Peyer's patch (tissue), 4 donors: ENCODE measurements around the gene GAA.

ENCODE experiments used
- POLR2A ChIP-seq, 2 donors: fragments of 450-650 bp; IDR thresholded peaks; one replicate each; pipeline ENCODE4 v1.5.1; 2017; ENCODE audit warnings: antibody characterized with exemption in 2 of 2, mild to moderate bottlenecking in 2 of 2, moderate library complexity in 2 of 2
- TF ChIP-seq, protein P1 (sequence below), 6 experiments: fragments of 450-650 bp in 4 of 6; fragments of 200-600 bp in 2 of 6; sonication (generic) in 1 of 6; IDR thresholded peaks; one replicate each; pipeline ENCODE4 v1.5.1; 2017 to 2019; ENCODE audit warnings: antibody characterized with exemption in 6 of 6, mild to moderate bottlenecking in 3 of 6, moderate library complexity in 1 of 6

DNA sequence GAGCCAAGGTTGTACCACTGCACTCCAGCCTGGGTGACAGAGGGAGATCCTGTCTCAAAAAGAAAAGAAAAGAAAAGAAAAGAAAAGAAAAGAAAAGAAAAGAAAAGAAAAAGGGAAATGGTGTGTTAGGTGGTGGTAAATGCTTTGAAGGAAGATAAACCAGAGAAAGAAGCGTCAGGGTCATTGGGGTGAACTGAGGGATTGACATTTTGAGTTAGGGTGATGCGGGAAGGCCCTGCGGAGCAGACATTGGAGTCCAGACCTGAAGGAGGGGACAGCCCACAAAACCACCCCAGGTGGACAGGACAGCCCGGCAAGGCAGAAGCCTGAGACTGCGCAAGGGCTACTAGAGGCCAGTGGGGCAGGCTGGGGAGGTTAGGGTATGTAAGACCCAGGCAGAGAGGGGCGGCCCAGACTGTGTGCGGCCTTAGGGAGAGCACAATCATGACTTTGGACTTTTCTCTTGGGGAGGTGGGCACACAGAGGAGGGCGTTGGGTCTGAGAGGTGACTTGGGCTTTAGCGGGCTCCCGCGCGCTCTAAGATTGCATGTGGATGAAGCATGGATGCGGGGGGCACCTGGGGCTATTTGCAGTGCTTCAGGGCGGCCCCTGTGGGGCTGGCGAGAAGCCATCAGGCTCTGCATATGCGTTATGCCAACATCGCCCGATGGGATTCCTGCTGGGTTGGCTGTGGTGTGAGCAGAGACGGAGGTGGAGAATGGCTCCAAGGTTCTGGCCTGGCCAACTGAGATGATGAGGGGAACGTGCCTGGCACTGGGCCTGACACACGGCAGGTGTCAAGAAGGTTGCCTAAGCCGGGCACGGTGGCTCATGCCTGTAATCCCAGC lies 3.3 kb upstream of the GAA start:
- TF ChIP-seq, protein P1, sequence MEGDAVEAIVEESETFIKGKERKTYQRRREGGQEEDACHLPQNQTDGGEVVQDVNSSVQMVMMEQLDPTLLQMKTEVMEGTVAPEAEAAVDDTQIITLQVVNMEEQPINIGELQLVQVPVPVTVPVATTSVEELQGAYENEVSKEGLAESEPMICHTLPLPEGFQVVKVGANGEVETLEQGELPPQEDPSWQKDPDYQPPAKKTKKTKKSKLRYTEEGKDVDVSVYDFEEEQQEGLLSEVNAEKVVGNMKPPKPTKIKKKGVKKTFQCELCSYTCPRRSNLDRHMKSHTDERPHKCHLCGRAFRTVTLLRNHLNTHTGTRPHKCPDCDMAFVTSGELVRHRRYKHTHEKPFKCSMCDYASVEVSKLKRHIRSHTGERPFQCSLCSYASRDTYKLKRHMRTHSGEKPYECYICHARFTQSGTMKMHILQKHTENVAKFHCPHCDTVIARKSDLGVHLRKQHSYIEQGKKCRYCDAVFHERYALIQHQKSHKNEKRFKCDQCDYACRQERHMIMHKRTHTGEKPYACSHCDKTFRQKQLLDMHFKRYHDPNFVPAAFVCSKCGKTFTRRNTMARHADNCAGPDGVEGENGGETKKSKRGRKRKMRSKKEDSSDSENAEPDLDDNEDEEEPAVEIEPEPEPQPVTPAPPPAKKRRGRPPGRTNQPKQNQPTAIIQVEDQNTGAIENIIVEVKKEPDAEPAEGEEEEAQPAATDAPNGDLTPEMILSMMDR (IDR thresholded peaks at IDR 0.05), result no peak
- TF ChIP-seq POLR2A (IDR thresholded peaks at IDR 0.05), result no peak
